Liver (tissue), 3 donors: ENCODE results near the gene IRAK4.

Experiments used
- CTCF ChIP-seq: fragments of 150-350 bp; IDR thresholded peaks from 2 replicates; pipeline ENCODE4 v1.5.1; 2017; ENCODE audit warnings: improper control_type of control experiment, low read depth, low read length; ENCODE audit not compliant: missing input control
- EGR1 ChIP-seq, 2 donors: IDR thresholded peaks; 2 replicates each; pipeline ENCODE4 v1.6.1; 2016 to 2018; ENCODE audit warnings: antibody characterized with exemption in 2 of 2, low read depth in 2 of 2
- HNF4G ChIP-seq: IDR thresholded peaks from 2 replicates; pipeline ENCODE4 v1.6.1; 2016; ENCODE audit warnings: antibody characterized with exemption
- MAX ChIP-seq: IDR thresholded peaks from 2 replicates; pipeline ENCODE4 v1.6.1; 2016; ENCODE audit warnings: antibody characterized with exemption
- RAD21 ChIP-seq, 2 donors: IDR thresholded peaks; 2 replicates each; pipeline ENCODE4 v1.6.1; 2016; ENCODE audit warnings: antibody characterized with exemption in 2 of 2, mild to moderate bottlenecking in 2 of 2
- REST ChIP-seq: IDR thresholded peaks from 2 replicates; pipeline ENCODE4 v1.6.1; 2016; ENCODE audit warnings: antibody characterized with exemption, mild to moderate bottlenecking
- SP1 ChIP-seq: IDR thresholded peaks from 2 replicates; pipeline ENCODE4 v1.6.1; 2018; ENCODE audit warnings: antibody characterized with exemption, mild to moderate bottlenecking
- TAF1 ChIP-seq: conservative IDR thresholded peaks from 2 replicates; pipeline ENCODE4 v1.6.1; 2016; ENCODE audit warnings: antibody characterized with exemption, mild to moderate bottlenecking
- YY1 ChIP-seq: IDR thresholded peaks from 2 replicates; pipeline ENCODE4 v1.6.1; 2016; ENCODE audit warnings: antibody characterized with exemption, mild to moderate bottlenecking
- donor health status: healthy.
- donor health status: healthy.

DNA sequence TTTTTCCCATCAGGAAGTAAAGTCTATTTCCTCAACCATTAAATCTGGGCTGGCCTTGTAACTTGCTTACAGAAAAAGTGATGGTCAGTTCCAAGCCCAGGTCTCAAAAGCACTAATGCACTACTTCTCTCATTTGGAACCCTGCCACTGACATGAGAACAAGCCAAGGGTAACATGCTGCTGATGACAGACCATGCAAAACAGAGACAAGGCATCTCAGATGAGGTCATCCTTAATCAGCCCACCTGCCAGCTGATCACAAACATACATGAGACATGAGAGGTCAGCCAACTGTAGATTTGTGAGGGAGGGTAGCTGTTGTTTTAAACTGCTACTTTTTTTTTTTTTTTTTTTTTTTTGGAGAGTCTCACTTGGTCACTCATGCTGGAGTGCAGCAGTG lies 31.2 kb downstream of the IRAK4 start:
- no peak for TF ChIP-seq CTCF
- TF ChIP-seq SP1, result no peak
- no peak for TF ChIP-seq RAD21 (IDR thresholded peaks at IDR 0.05)
- TF ChIP-seq TAF1, result no peak
- TF ChIP-seq YY1, result no peak
- TF ChIP-seq MAX, result no peak
- TF ChIP-seq REST, result no peak
- no peak for TF ChIP-seq EGR1 (IDR thresholded peaks at IDR 0.05; ENCODE audit: low read depth in 2 of 2)
- TF ChIP-seq HNF4G, result no peak
